ENCODE results near the gene NUFIP1. TPM values are rescaled to one million over a fixed set of nuclear protein-coding genes. Genes with fewer than 3 reads are reported as not detected.

Gene NUFIP1
- total and polyA plus RNA-seq, 7 experiments from 2014 or later: 3.7 to 6.6 (median 5.3) TPM

DNA sequence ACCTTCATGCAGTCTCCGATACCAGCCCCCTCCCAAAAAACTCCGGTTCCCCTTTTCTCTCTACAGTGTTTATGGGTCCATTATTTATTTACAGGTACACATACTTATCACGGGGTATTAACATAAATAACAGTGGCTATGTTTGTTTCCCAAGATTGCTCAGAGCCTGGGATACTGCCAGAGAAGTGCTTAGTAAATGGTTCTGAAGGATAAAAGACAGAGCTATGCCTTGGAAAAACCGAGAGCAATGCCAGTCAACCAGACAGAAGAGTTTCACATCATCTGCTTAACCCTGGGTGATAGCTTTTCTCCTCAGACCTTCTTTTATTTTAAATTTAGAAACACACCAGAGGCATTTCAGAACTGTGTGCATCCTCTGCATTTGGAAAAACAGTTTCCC lies 61.3 kb downstream of the NUFIP1 start:
- H3K9me3 Mint-ChIP-seq: peaks cover 0 to 2% (median 0%) of the 10 kb centered on the region in 11 donors
- H3K36me3 Mint-ChIP-seq: no peaks in the 10 kb centered on the region
- POLR2A ChIA-PET: no interaction called here
- Histone ChIP-seq H3K4me3 (ENCODE audit: low read length) (no peak overlapping the region), H3K27ac (ENCODE audit: low read depth, low read length) (no peak overlapping the region), H3K36me3 (ENCODE audit: control insufficient read depth in 2 of 3, insufficient read depth in 3 of 3, low read length in 3 of 3) (no peaks in the 10 kb centered on the region), H3K9me3 (ENCODE audit: control insufficient read depth in 2 of 3, low read length in 3 of 3) (no peaks in the 10 kb centered on the region), H3K27me3 (ENCODE audit: control insufficient read depth in 2 of 2, insufficient read depth in 2 of 2, low read length in 2 of 2) (no peaks in the 10 kb centered on the region), H3K4me1 (ENCODE audit: control insufficient read depth in 2 of 2, insufficient read depth in 2 of 2, low read length in 2 of 2) (no peaks in the 10 kb centered on the region)
- intact Hi-C loops (cut with micrococcal nuclease): no loop called here
- CTCF ChIA-PET: interaction anchor here (0.5 to 1.1 kb wide), 2 partner anchors 9 to 48 kb away, joined by 3 read pairs; no protein-coding TSS in a partner anchor
- ATAC-seq (no peak), DNase-seq (no peak)
- no peak overlapping the region for H3K4me3 Mint-ChIP-seq
- H3K27ac Mint-ChIP-seq: no peak overlapping the region
- peaks cover 0 to 2% (median 0%) of the 10 kb centered on the region in 7 donors for H3K4me1 Mint-ChIP-seq
- H3K27me3 Mint-ChIP-seq: peaks cover 8 to 25% (median 16%) of the 10 kb centered on the region in 5 donors

DNA sequence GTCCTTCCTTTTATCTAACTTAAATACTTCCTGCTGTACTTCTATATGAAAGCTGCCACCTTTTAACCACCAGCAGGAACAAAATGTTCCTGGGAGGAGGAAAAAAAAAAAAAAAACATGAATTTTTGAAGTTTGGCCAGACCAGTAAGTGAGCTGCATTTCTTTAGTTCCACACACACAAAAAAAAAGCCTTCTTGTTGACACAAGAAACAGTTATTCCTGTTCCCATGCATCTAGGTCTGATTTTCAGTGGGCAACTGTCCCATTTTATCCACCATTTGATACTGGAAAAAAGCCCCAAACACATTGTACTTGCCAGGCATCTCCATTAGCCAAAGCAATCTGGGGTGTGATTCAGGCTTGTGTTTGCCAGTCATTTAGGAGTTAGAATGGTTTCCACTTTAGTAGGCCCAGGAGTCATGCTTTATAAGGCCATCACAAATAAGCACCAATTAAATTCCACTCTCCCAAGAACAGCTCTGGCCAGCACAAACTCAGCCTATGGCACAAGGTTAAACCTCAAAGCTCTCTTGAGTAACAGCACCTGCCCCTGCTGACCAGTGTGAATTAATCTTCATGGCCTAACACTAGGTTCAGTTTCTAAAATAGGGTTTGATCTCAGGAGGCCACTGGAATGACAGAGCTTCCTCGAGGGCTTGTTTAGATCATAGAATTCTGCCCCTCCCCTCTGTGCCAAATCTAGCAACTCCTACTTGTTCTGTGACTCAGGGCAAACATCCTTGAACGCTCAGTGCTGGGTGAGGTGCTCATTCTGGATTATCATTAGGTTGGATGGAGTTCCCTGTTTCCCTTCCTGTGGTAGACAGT lies 67.1 kb downstream of the NUFIP1 start:
- peaks cover 4 to 18% (median 12%) of the 10 kb centered on the region in 5 donors for H3K27me3 Mint-ChIP-seq
- H3K27ac Mint-ChIP-seq: peak overlapping the region in 3 of 9 donors; percentile 28 to 62 (median 46)
- no peak overlapping the region for H3K27ac ChIP-seq (ENCODE audit: low read depth, low read length)
- no peak overlapping the region for H3K4me3 Mint-ChIP-seq
- no peak overlapping the region for H3K4me3 ChIP-seq (ENCODE audit: low read length)
- H3K9me3 Mint-ChIP-seq: no peaks in the 10 kb centered on the region
- H3K27me3 ChIP-seq (ENCODE audit: control insufficient read depth in 2 of 2, insufficient read depth in 2 of 2, low read length in 2 of 2): no peaks in the 10 kb centered on the region
- H3K36me3 ChIP-seq (ENCODE audit: control insufficient read depth in 2 of 3, insufficient read depth in 3 of 3, low read length in 3 of 3): no peaks in the 10 kb centered on the region
- DNase-seq: no peak
- CTCF ChIA-PET: interaction anchor here (0.6 to 1.0 kb wide), 2 partner anchors 439 to 446 kb away, joined by 3 read pairs; no protein-coding TSS in a partner anchor
- intact Hi-C loops (cut with micrococcal nuclease): no loop called here
- H3K36me3 Mint-ChIP-seq: no peaks in the 10 kb centered on the region
- ATAC-seq: no peak
- POLR2A ChIA-PET: interaction anchor here (0.6 kb wide), 1 partner anchor 649 kb away, joined by 3 read pairs; no protein-coding TSS in a partner anchor
- no peaks in the 10 kb centered on the region for H3K9me3 ChIP-seq (ENCODE audit: control insufficient read depth in 2 of 3, low read length in 3 of 3)
- H3K4me1 ChIP-seq (ENCODE audit: control insufficient read depth in 2 of 2, insufficient read depth in 2 of 2, low read length in 2 of 2): peaks cover 5 to 9% of the 10 kb centered on the region in 2 donors
- H3K4me1 Mint-ChIP-seq: peaks cover 0 to 6% (median 0%) of the 10 kb centered on the region in 7 donors

- Histone ChIP-seq H3K36me3 (ENCODE audit: control insufficient read depth in 2 of 3, insufficient read depth in 3 of 3, low read length in 3 of 3) (no peaks in the 10 kb centered on the region), H3K4me1 (ENCODE audit: control insufficient read depth in 2 of 2, insufficient read depth in 2 of 2, low read length in 2 of 2) (peaks cover 5 to 9% of the 10 kb centered on the region in 2 donors), H3K9me3 (ENCODE audit: control insufficient read depth in 2 of 3, low read length in 3 of 3) (no peaks in the 10 kb centered on the region), H3K27ac (ENCODE audit: low read depth, low read length) (no peak overlapping the region), H3K27me3 (ENCODE audit: control insufficient read depth in 2 of 2, insufficient read depth in 2 of 2, low read length in 2 of 2) (no peaks in the 10 kb centered on the region), H3K4me3 (ENCODE audit: low read length) (no peak overlapping the region)
- H3K9me3 Mint-ChIP-seq: no peaks in the 10 kb centered on the region
- H3K27ac Mint-ChIP-seq: peak overlapping the region in 3 of 9 donors; percentile 28 to 62 (median 46)
- DNase-seq (no peak), ATAC-seq (no peak)
- ChIA-PET CTCF (no interaction called here), POLR2A (interaction anchor here (0.6 kb wide), 1 partner anchor 648 kb away, joined by 3 read pairs; no protein-coding TSS in a partner anchor)
- H3K4me1 Mint-ChIP-seq: peaks cover 0 to 6% (median 2%) of the 10 kb centered on the region in 7 donors
- intact Hi-C loops (cut with micrococcal nuclease): no loop called here
- H3K27me3 Mint-ChIP-seq: peaks cover 4 to 18% (median 12%) of the 10 kb centered on the region in 5 donors
- H3K4me3 Mint-ChIP-seq: peak overlapping the region in 3 of 10 donors; percentile 13 to 50 (median 30)
- H3K36me3 Mint-ChIP-seq: no peaks in the 10 kb centered on the region
Measured at GRCh38 chr13:44921246-44921877, 67.9 kb downstream of the NUFIP1 start.

DNA sequence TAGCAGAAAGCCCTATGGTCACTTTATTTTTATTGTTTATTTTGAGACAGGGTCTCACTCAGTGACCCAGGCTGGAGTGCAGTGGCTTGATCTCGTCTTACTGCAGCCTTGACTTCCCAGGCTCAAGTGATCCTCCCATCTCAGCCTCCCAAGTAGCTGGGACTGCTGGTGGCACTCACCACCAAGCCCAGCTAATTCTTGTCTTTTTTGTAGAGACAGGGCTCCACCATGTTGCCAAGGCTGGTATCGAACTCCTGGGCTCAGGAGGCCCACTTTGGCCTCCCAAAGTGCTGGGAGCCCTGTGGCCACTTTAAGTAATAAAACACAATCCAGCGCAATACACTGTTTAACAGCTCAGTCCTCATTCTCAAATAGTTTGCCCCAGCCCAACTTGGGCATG lies 69.3 kb downstream of the NUFIP1 start:
- H3K27me3 ChIP-seq (ENCODE audit: control insufficient read depth in 2 of 2, insufficient read depth in 2 of 2, low read length in 2 of 2): no peaks in the 10 kb centered on the region
- peak overlapping the region in 3 of 10 donors; percentile 21 to 31 (median 30) for H3K4me3 Mint-ChIP-seq
- intact Hi-C loops (cut with micrococcal nuclease): no loop called here
- H3K27ac ChIP-seq (ENCODE audit: low read depth, low read length): no peak overlapping the region
- peaks cover 0 to 10% (median 5%) of the 10 kb centered on the region in 7 donors for H3K4me1 Mint-ChIP-seq
- H3K4me3 ChIP-seq (ENCODE audit: low read length): no peak overlapping the region
- no peaks in the 10 kb centered on the region for H3K36me3 ChIP-seq (ENCODE audit: control insufficient read depth in 2 of 3, insufficient read depth in 3 of 3, low read length in 3 of 3)
- no peaks in the 10 kb centered on the region for H3K9me3 Mint-ChIP-seq
- ChIA-PET POLR2A (no interaction called here), CTCF (no interaction called here)
- ATAC-seq (no peak), DNase-seq (no peak)
- no peaks in the 10 kb centered on the region for H3K36me3 Mint-ChIP-seq
- peaks cover 3 to 8% (median 4%) of the 10 kb centered on the region in 5 donors for H3K27me3 Mint-ChIP-seq
- peak overlapping the region in 4 of 9 donors; percentile 22 to 64 (median 52) for H3K27ac Mint-ChIP-seq
- H3K4me1 ChIP-seq (ENCODE audit: control insufficient read depth in 2 of 2, insufficient read depth in 2 of 2, low read length in 2 of 2): peaks cover 5 to 9% of the 10 kb centered on the region in 2 donors
- no peaks in the 10 kb centered on the region for H3K9me3 ChIP-seq (ENCODE audit: control insufficient read depth in 2 of 3, low read length in 3 of 3)

GRCh38 chr13:44919104-44919804 lies 70.0 kb downstream of the NUFIP1 start:
- Histone ChIP-seq H3K27ac (ENCODE audit: low read depth, low read length) (peak overlapping the region; percentile 75), H3K4me1 (ENCODE audit: control insufficient read depth in 2 of 2, insufficient read depth in 2 of 2, low read length in 2 of 2) (peaks cover 5 to 9% of the 10 kb centered on the region in 2 donors), H3K27me3 (ENCODE audit: control insufficient read depth in 2 of 2, insufficient read depth in 2 of 2, low read length in 2 of 2) (no peaks in the 10 kb centered on the region), H3K4me3 (ENCODE audit: low read length) (peak overlapping the region; percentile 89), H3K9me3 (ENCODE audit: control insufficient read depth in 2 of 3, low read length in 3 of 3) (no peaks in the 10 kb centered on the region), H3K36me3 (ENCODE audit: control insufficient read depth in 2 of 3, insufficient read depth in 3 of 3, low read length in 3 of 3) (no peaks in the 10 kb centered on the region)
- H3K4me1 Mint-ChIP-seq: peaks cover 0 to 10% (median 5%) of the 10 kb centered on the region in 7 donors
- H3K36me3 Mint-ChIP-seq: no peaks in the 10 kb centered on the region
- intact Hi-C loops (cut with micrococcal nuclease): loop anchor here (2.0 to 5.0 kb wide), 9 partner anchors 150 to 1927 kb away; partner anchors contain the start of genes CCDC122 (in 2 of the 2), LACC1 (in 2 of the 2), EPSTI1 (in 1 of the 2) and LCP1 (in 1 of the 2)
- DNase-seq (no peak), ATAC-seq (no peak)
- ChIA-PET CTCF (interaction anchor here (0.7 to 0.8 kb wide), 4 partner anchors 9 to 644 kb away, joined by 3 to 5 read pairs (median 3); no protein-coding TSS in a partner anchor), POLR2A (interaction anchor here (0.9 to 1.2 kb wide), 5 partner anchors 15 to 1927 kb away, joined by 3 to 5 read pairs (median 3); partner anchors contain the start of genes EPSTI1 and TSC22D1)
- no peaks in the 10 kb centered on the region for H3K9me3 Mint-ChIP-seq
- peaks cover 0 to under 1% (median 0%) of the 10 kb centered on the region in 5 donors for H3K27me3 Mint-ChIP-seq
- H3K27ac Mint-ChIP-seq: peak overlapping the region in 1 of 9 donors; percentile 43
- H3K4me3 Mint-ChIP-seq: peak overlapping the region in 5 of 10 donors; percentile 6 to 53 (median 27)
